Fibroblast of peridontal ligament (primary cell): Measurements from ENCODE around the gene TIMM22.

Experiments
- DNase-seq: peaks from one replicate; pipeline ENCODE4 v3.0.0-alpha.2; 2010; ENCODE audit errors: extremely low read depth

Gene TIMM22

DNA sequence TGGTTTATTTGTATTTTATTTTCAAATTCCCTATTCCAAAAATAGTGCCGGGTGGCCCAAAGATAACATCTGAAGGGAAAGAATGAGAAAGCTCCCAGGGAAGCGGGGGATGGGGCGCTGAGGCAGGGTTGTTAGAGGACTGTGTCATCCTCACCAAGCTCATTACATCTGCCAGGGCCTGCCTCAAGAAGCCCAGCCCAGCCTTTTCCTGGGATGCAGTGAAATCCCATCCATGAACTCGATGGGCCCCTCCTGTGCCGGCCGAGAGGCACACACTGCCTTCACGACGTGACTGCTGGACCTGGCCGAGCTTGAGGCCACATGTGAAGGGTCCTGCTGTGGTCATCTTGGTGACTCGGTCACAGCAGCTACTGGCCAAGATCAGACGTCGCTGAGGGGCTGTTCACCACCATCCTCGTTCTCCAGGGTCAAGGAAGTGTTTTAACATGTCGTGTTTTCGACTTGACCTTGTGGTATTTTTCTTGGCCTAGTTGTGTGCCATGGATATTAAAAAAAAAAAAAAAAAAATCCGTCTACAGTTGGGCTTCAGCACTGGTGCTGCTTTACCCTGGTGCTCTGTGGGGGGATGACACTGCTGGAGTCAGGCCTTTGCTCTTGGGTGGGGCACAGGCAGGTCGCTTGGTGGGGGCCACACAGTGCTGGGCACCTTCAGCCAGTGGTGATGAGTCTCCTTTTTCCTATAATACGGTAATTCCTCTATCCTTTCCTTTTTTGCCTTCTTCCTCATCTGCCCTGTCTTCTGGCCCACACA, 4.9 kb downstream of the TIMM22 start:
- DNase-seq = peak; percentile 62

DNA sequence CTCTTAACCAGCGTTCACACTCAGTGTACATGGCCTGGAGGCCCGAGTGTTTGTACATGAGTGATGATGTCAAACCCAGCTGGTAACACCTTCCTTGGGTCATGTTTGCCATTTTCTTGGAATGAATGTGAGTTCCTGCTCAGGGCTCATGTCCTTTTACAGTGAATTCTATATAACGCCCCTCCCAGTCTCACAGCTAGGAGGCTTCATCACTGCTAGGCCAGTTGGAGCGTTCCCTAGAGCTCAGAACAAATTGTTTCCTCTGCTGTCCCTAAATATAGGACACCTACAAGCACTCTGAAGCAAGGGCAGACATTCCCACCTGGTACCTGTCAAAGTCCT, 5.5 kb downstream of the TIMM22 start:
- DNase-seq = no peak

DNA sequence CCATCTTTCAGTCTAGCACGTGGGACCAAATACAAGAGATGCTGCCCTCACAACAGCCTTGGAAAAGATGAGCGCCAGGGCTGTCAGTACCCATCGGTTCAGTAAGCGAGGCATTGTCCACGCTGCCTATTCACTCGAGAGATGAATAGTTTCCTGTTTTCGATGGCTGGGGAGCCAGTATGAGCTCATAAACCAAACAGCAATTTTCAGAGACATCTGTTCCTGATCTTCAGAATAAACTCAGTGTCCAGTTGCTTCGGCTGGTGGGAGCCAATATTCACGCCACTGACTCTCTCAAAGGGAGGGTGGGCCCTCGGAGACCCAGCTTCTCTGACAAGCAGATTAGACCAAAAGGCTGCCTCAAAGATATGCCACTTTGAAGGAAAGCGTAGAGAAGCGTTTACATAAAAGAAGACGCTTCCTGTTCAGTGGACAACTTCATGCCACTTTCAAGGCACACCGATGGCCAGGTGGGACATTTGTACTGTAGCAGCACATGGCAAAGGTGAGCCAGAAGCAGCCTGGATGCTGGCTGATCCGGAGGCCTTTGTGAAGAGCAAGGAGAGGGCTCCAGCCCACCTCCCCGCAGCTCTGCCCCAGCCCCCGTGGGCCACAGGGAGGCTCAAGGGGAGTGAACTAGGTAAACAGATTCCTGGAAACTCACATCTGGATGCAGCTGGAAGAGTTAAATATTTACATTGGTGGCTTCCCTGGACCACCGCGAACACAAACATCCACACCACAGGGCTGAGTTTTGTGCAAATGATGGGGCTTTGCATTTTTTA, 6.0 kb downstream of the TIMM22 start:
- peak; percentile 91 for DNase-seq

DNA sequence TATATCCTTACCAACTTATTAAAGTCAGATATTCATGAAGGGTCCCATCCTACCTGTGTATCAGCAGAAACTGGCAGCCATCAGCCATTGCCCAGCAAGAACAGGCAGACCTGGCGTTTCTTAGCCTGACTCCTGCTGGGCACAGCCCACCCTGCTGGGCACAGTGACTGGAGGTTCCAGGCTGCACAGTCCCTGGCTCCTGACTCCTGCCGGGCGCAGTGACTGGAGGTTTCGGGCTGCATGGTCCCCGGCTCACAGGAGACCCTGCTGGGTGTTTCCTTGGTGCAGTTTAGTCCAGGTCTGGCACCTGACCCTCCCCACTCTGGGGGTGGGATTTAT, 6.7 kb downstream of the TIMM22 start:
- DNase-seq = no peak

DNA sequence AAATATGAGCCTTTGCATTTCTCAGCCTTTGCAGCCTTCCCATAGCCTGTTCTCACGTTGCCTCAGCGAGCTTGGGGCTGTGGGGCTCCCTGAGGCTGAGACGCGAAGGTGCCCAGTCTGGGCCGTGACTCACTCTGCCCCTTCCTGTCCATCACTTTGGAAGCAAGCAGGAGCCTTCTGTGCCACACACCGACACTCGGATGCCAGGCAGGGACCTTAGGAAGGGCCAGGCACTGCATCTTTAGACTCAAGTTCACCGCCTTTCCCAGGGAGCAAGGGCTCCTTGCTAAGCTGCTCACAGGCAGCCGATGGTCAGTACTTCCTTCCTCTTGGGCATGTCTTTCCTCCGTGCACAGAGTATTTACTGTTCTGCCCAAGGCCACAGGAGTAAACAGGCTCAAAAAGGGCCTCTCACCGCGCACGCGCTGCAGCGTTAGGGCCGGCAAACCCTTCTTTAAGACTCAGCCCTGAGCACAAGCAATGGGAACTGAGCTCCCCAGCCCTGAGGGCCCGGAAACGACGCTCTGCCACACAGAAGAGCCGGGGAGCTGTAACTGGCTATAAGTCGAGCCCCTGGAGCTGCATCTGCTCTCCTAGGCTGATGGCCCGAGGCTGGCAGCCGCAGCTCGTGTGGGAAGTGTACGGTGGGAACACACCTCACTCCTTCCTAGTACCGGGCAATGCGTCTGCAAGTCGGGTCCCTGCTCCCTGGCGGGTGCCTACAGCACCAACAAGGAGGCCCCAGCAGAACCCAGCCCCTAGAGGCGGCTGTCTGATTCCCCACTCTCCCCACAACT, 7.2 kb downstream of the TIMM22 start:
- no peak for DNase-seq

DNA sequence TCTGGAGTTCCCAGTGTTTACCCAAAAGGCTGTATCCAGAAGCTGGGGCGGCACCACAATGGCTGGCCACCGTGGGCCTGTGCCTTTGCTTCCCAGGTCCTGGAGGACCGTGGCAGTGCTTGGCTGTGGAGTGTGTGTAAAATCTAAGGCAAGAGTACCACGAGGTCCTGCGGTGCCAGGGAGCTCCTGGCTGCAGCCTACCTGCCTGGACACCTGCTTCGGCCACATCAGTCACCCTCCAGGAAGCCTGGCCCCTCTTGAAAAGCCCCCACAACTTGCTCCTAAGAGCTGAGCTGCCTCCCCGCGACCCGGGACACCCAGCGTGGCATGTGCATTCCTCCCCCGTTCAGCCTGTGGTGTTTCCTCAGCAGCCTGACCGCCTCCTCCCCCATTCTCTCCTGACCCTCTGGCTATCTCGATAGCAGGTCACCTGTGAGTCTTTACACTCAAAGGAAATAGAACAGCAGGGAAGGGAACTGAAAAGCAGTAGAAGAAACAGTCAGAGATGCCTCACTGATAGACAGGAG, 7.9 kb downstream of the TIMM22 start:
- no peak for DNase-seq

DNA sequence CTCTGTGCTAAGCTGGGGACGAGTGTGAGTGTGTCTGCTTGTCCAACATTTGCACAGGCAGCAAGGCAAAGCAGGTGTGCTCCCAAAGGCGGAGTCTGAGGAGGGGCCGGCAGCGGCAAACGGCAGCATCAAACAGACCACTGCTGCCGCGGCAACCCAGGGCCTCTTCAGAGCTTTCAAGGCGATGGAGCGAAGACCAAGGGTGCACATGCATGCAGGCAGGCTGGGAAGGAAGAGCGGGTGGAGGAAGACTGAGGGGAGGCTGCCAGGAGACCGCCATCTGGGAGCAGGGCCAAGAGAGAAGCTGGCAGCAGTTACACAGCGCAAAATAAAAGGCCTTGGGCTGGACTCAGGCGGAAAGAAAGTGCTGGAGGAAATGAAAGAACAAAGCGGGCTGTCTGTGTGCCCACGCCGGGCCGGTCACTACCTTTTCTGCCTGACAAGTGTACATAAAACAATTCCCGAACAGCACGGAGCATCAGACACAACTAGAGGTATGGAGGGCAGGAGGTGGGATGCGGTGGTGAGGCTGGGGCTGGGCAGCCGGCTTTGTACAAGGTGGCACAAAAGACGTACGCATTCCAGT, 8.5 kb downstream of the TIMM22 start:
- peak; percentile 57 for DNase-seq

DNA sequence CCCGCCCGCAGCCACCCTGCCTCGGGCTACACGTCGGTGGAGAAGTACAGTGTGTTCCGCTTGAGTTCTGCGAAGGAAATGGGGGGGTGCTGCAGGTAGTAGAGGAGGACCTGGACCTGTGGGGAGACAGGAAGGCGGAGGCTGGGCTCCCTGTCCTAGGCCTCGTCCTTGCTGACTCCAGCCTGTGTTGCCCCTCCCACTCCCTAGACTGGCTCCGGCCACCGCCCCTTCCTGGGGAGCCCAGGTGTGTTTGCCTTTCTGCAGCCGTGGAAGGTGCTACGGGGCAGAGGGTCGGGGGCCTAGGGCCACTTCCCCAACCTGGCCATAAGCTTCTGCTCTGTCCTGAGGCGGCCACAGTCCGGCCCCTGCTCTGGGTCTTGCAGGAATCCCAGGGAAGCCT, 9.1 kb downstream of the TIMM22 start:
- DNase-seq = no peak

DNA sequence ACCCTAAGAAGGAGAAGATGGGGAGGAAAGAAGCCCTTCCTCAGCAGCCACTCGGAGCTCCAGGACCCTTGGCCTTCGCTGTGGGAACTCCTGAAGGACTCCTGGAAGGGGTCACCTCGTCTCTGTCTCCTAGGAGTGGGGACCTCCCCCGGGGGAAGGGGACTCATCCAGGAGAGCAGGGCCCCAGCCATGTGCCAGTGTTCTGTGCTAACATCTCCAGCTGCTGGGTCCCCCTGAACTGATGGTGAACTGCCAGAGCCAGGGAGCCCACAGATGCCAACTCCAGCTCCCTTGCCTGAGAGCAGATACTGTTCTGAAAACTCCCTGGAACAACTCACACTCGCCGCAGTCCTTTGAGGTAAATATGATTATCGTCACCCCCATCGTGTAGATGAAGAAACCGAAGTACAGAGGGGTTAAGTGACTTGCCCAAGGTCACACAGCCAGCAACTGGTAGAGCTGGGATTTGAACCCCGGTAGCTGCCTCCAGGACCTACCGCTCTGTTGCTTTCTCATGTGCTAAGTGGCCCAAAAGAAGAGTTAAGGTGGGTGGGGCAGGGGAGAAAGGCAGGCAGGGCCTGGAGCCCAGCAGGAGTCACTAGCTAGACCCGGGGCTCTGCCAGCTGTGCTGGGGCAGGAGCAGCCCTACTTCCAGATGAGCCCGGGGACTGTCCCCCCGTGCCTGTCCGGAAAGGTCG, 10.5 kb downstream of the TIMM22 start:
- DNase-seq = no peak

DNA sequence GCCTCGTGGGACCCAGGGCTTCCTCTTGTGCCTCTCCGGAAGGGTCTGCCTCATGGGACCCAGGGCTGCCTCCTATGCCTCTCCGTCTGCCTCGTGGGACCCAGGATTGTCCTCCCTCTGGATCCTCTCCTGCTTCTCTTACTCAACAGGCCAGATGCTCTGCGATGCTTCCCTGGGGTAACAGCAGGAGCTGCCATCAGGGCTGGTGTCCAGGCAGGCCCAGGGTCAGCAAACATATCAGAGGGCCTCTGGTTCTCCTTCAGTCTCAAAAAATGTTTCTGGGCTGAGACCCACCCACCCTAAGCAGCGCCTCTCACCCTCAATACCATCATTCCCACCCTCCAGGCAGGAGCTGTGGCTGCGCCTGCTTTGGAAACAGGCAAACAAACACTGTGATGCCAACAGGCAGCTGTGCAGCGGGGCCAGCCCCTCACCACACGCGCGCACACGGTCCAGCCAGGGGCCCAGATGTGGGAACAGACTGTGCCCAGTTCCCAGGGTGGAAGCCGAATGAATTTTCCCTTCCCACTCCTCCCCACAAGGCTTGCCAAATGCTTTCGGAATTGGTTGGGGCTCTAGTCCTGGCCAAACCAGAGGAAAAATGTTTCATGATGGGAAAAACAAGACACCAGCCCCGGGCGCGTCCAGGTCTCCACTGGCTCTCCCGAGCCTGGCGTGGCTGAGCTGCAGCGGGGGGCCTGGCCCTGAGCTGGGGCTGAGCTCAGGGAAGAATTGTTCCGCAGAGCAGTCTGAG, 11.3 kb downstream of the TIMM22 start:
- peak; percentile 71 for DNase-seq

DNA sequence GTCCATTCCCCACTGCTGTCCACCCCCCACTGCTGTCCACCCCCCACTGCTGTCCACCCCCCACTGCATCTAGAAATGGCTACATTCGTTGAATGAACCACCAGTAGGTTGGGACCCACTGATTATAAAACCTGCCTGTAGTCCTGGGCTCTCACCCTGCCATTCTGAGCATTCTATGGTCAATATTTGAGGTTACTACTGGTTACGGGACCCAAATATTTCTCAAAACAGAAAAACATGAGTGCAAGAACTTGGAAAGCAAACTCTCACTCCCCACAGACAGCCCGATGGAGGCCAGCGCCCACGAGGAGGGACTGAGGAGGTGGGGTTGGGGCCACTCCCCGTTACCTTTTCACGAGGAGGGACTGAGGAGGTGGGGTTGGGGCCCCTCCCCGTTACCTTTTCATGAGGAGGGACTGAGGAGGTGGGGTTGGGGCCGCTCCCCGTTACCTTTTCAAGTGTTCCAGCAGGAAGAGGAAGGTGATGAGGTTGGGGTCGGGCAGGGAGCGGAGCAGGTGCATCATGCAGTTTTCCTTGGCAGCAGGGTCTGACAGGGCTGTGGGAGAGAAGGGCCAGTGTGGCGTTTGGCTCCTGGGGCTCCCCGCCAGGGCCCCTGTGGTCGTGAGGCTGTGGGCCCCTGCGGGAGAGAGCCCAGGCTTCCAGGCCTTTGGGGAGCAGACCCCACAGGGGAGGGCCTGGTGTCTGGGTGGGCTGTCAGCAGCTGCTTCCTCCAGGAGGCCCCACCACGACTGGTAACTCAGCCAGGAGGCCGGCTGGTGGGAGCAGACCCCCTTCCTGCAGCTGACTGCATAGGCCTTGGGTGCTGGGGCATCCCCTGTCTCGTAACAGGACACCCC, 12.5 kb downstream of the TIMM22 start:
- no peak for DNase-seq

DNA sequence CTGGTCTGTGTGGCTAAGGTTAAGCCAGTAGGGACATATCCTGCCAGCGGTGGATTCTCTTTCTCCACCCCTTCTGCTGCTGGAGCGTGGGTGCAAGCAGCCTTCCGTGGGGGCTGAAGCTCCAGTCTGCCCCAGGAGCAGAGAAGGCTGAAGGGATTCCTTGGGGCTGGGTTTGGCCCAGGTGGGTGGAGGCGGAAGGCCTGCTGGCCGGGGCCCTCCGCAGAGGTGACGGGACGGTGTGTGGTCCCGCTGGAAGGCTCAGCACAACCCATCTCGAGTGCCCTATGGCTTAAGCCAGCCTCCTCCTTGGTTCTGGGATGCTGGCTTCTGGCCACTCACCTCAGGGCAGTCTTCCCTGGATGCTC, 13.1 kb downstream of the TIMM22 start:
- no peak for DNase-seq

DNA sequence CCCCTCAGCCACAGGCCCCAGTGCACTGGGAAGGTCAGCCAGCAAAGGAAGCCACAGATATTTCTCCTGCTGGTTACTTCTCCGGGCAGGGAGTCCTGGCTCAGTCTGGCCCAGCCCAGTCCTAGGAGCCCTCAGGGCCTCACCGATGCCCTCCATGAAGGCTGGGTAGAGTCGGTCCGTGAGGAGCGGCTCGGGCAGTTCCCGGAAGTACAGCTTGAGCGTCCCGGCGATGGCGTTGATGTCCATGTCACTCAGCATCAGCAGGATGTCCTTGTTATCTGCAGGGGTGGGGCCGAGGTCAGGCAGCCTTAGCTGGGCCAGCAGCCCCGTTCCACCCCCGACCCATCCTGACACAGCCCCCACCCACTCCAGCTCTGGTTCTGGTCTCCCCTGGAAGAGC, 13.7 kb downstream of the TIMM22 start:
- DNase-seq = no peak

DNA sequence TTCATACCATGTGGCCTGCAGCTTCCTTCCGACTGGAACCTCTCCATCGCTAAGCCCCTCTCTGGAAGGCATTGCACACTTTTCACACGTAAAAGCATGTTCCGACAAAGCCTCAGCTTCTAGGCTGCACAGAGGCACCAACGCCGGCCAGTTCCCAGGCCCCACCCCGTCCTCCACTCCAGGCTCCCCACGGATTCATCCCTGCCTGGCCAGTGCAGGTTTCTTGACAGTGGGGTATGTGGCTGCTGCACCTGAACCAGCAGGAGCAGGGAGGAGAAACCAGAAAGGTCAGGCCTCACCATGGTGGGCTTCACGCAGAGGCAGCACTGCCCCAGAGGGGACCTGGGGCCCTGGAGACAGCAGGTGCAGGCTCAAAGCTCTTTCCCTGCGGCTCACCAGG, 14.2 kb downstream of the TIMM22 start:
- DNase-seq = no peak

DNA sequence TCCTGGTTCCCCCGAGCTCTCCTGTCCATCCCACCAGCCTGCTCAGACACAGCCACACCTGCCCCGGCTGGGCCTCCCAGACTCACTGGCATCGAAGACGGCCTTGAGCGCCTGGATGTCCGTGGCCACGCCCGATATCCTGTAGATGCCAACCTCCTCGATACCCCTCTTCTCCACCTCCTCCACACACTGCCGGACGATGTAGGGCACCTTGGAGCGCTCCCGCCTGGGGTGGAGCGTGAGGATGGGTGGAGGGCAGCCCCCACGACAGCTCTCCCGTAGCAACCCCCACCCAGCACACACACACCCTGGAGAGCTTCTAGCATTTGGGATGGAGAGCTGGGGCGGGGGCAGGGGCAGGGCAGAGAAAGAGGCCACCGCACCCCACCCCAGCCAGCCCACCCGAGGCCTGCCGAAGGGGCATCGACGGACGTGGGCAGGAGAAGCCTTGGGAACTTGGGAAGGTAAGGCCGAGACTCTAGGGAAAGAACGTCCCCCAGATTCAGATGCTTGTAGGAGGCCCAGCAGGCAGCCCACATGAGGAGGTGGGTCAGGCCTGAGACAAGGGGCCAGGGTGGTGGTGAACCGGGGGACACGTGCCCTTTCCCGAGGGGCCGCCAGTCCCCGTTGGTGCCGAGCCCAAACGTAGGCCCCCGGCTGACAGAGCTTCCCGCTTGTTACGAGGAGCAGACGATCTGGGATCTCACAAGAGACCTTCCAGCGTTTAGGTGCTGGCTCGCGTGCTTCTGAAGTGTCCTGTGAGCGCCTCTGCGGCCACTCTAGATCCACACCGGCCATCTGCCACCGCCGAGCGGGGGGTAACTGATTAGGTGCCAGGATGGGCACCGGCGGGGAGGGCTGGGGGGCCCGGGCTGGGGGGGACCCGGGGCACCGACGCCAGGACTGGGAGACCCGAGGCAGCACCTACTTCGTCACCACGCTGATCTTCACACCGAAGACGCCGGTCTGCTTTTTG, 15.1 kb downstream of the TIMM22 start:
- DNase-seq = no peak

DNA sequence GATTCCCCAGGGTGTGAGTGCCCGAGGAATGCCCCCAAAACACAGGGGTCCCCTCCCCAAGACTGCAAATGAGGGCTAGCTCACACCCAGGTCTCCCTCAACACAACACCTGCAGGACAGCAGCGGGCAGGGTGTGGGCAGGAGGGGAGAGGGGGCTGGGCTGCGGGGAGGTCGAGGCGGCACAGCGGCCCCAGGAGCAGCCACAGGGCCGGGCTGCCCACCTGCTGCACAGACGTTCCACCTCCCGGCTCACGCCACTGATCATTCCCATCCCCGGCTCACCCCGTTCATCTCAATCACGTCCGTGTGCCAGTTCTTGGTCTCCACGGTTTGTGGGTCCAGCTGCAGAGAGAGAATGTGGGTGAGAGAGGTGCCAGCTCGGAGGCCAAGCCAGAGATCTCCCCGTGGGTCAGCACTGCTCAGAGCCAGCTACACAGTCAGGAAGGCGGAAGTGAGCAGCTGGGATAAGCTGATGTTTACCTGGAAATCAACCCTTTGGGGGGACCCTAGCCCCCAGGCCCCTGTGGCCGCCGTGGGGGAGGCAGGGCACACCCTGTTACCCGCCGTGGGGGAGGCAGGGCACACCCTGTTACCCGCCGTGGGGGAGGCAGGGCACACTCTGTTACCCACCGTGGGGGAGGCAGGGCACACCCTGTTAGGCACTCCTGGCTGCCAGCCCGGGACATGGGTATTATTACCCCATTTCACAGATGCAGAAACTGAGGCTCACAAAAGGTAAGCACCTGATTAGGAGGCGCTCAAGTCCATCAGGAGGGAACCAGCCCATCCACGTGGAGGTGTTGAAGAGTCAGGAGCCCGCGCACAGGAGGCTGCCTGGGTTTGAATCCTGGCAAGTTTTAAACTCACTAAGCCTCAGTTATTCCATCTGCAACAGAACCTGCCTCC, 16.1 kb downstream of the TIMM22 start:
- no peak for DNase-seq

DNA sequence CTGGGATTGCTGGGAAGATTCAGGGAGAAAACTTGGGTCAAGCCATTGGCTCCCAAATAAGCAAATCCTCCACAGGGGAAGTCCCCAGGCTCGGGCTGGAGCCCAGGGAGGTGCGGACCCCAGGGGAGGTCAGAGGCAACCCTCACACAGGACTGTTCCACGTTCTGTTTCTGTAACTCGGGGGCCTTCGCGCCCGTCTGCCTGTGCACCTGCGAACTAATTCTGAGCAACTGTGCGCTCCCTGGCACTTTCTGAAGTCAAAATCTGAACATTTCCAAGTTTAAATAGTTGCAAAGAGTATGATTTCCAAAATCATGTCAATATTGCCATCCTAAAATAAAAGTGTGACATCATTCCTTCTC, 16.8 kb downstream of the TIMM22 start:
- DNase-seq = no peak

DNA sequence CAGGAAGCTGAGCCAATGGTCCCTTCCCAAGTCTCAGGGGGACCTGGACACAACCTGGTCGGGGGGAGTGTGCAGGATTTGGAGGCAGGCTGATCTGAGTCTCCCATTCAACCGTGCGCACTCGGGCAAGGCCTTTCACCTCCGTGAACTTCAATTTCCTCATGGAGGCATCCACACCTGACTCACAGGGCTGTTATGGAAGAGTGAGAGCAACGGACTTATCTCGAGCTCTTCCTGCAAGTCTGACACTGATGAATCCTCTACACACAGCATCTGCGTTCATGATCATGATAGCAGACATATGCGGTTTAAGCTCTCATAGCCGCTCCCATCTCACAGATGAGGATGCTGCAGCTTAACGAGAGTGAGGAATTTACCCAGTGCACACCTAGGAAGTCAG, 21.6 kb downstream of the TIMM22 start:
- no peak for DNase-seq
